ENCODE measurements around the gene ARMC5.

- no peak for TF ChIP-seq POLR2A (IDR thresholded peaks at IDR 0.05; ENCODE audit: low read length)
- TF ChIP-seq, protein P1, sequence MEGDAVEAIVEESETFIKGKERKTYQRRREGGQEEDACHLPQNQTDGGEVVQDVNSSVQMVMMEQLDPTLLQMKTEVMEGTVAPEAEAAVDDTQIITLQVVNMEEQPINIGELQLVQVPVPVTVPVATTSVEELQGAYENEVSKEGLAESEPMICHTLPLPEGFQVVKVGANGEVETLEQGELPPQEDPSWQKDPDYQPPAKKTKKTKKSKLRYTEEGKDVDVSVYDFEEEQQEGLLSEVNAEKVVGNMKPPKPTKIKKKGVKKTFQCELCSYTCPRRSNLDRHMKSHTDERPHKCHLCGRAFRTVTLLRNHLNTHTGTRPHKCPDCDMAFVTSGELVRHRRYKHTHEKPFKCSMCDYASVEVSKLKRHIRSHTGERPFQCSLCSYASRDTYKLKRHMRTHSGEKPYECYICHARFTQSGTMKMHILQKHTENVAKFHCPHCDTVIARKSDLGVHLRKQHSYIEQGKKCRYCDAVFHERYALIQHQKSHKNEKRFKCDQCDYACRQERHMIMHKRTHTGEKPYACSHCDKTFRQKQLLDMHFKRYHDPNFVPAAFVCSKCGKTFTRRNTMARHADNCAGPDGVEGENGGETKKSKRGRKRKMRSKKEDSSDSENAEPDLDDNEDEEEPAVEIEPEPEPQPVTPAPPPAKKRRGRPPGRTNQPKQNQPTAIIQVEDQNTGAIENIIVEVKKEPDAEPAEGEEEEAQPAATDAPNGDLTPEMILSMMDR (IDR thresholded peaks at IDR 0.05): no peak
- TF ChIP-seq NFE2L2 (conservative IDR thresholded peaks at IDR 0.05; ENCODE audit: low read length): no peak
Observed at GRCh38 chr16:31435341-31436220, 23.7 kb upstream of the ARMC5 start.

Data from A549 (cell line).